HEK293 (cell line): ENCODE results near the gene SH2D2A.

Experiments used
- CTCF ChIA-PET: fragments of 350-600 bp; formaldehyde crosslinking; extraction: SDS; loops from one replicate; lab custom pipeline; 2021; ENCODE audit warnings: antibody characterized with exemption; lab: Yijun Ruan, JAX
- POLR2A ChIA-PET: fragments of 300-600 bp; formaldehyde crosslinking; extraction: SDS; loops from one replicate; lab custom pipeline; 2020; ENCODE audit warnings: antibody characterized with exemption, inconsistent platforms; lab: Yijun Ruan, JAX
- H3K27ac ChIP-seq: fragments of 200-500 bp; sonication (Bioruptor generic); 2 replicates; pipeline ENCODE4 v1.5.1; 2014; ENCODE audit warnings: low read depth, low read length, control low read depth, inconsistent platforms; ENCODE audit errors: extremely low read depth
- H3K36me3 ChIP-seq, 2 experiments: fragments of 200-500 bp in 1 of 2; sonication (Bioruptor generic) in 1 of 2; 1 replicate in 1 of 2; 2 replicates in 1 of 2; pipeline ENCODE4 v1.5.1; 2014 to 2017; ENCODE audit warnings: inconsistent platforms in 2 of 2, low read length in 2 of 2; ENCODE audit not compliant: control insufficient read depth in 2 of 2, insufficient read depth in 1 of 2
- H3K4me1 ChIP-seq: fragments of 200-500 bp; sonication (Bioruptor generic); 2 replicates; pipeline ENCODE4 v1.5.1; 2014; ENCODE audit warnings: mild to moderate bottlenecking, low read length, inconsistent platforms; ENCODE audit not compliant: control insufficient read depth, insufficient read depth
- H3K4me3 ChIP-seq: 2 replicates; pipeline ENCODE4 v1.5.1; 2011; ENCODE audit warnings: low read depth, mild to moderate bottlenecking, control low read depth, low read length, moderate library complexity
- H3K9me3 ChIP-seq: fragments of 200-500 bp; sonication (Bioruptor generic); 2 replicates; pipeline ENCODE4 v1.5.1; 2014; ENCODE audit warnings: low read depth, low read length, inconsistent platforms; ENCODE audit not compliant: control insufficient read depth, insufficient read depth
- EGR2 ChIP-seq: fragments of 450-650 bp; formaldehyde crosslinking; IDR thresholded peaks from 2 replicates; pipeline ENCODE4 v1.5.1; 2016; ENCODE audit warnings: low read depth, missing biosample characterization, missing genetic modification characterization
- SALL2 ChIP-seq: fragments of 450-650 bp; formaldehyde crosslinking; IDR thresholded peaks from 2 replicates; pipeline ENCODE4 v1.5.0; 2017; ENCODE audit warnings: missing biosample characterization, mild to moderate bottlenecking, missing genetic modification characterization, borderline replicate concordance
- ZBTB1 ChIP-seq: fragments of 450-650 bp; formaldehyde crosslinking; IDR thresholded peaks from 2 replicates; pipeline ENCODE4 v1.5.1; 2016; ENCODE audit warnings: missing biosample characterization, missing genetic modification characterization
- ZBTB8A ChIP-seq: fragments of 450-650 bp; formaldehyde crosslinking; IDR thresholded peaks from 2 replicates; pipeline ENCODE4 v1.5.1; 2016; ENCODE audit warnings: missing biosample characterization, missing genetic modification characterization
- ZFHX2 ChIP-seq: fragments of 450-650 bp; formaldehyde crosslinking; conservative IDR thresholded peaks from 2 replicates; pipeline ENCODE4 v1.5.1; 2016; ENCODE audit warnings: missing biosample characterization, missing genetic modification characterization
- ZNF202 ChIP-seq: fragments of 450-650 bp; formaldehyde crosslinking; IDR thresholded peaks from 2 replicates; pipeline ENCODE4 v1.5.1; 2016; ENCODE audit warnings: missing biosample characterization, missing genetic modification characterization, borderline replicate concordance
- ZNF426 ChIP-seq: fragments of 450-650 bp; formaldehyde crosslinking; IDR thresholded peaks from 2 replicates; pipeline ENCODE4 v1.5.1; 2017; ENCODE audit warnings: missing biosample characterization, missing genetic modification characterization, mild to moderate bottlenecking, inconsistent platforms, moderate library complexity
- TF ChIP-seq, protein P1 (sequence below): fragments of 450-650 bp; formaldehyde crosslinking; IDR thresholded peaks from 2 replicates; pipeline ENCODE4 v1.5.1; 2016; ENCODE audit warnings: missing biosample characterization, missing genetic modification characterization
- TF ChIP-seq, protein P2 (sequence below): fragments of 450-650 bp; formaldehyde crosslinking; IDR thresholded peaks from 2 replicates; pipeline ENCODE4 v1.5.1; 2016; ENCODE audit warnings: missing biosample characterization, missing genetic modification characterization
- TF ChIP-seq, protein P3 (sequence below): fragments of 450-650 bp; formaldehyde crosslinking; IDR thresholded peaks from 2 replicates; pipeline ENCODE4 v1.5.1; 2016; ENCODE audit warnings: missing biosample characterization, missing genetic modification characterization
- TF ChIP-seq, protein P4 (sequence below): fragments of 450-650 bp; formaldehyde crosslinking; IDR thresholded peaks from 2 replicates; pipeline ENCODE4 v1.5.1; 2016; ENCODE audit warnings: missing biosample characterization, missing genetic modification characterization, borderline replicate concordance

Gene SH2D2A

DNA sequence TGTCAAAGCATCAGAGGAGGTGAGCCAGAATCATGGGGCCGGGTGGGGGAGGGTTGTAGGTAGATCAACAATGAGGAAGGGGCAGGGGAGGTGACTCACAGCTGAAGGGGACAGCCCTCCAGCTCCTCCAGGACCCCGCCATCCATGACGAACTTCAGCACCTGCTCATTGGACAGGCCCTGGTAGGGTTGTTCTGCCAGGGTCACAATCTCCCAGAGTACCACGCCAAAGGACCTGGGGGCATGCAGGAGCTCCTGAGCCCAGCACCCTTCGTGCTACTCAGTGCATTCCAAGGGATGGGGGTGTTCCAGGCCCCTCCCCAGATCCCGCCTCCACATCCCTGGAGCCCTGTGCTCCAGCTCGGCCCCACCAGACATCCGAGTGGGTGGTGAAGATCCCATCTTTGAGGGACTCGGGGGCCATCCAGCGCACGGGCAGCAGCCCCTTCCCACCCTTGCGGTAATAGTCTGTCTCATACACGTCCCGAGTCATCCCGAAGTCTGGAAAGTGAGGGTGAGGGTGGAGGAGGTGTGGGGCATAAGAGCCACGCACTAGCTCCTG is 24.7 kb upstream of the SH2D2A start:
- ChIA-PET CTCF (interaction anchor here (0.8 to 6.2 kb wide), 10 partner anchors 9 to 152 kb away, joined by 3 to 119 read pairs (median 4); partner anchors contain the start of genes INSRR and NTRK1), POLR2A (interaction anchor here (0.5 kb wide), 1 partner anchor 46 kb away, joined by 8 read pairs; no protein-coding TSS in a partner anchor)
- Histone ChIP-seq H3K36me3 (no peaks in the 10 kb centered on the region), H3K4me1 (no peaks in the 10 kb centered on the region), H3K9me3 (no peaks in the 10 kb centered on the region), H3K4me3 (no peak overlapping the region), H3K27ac (no peak overlapping the region)
- no peak for TF ChIP-seq ZNF202 (tag by site-specific recombination)
- no peak for TF ChIP-seq ZBTB8A (tag by site-specific recombination)
- TF ChIP-seq, protein P1, sequence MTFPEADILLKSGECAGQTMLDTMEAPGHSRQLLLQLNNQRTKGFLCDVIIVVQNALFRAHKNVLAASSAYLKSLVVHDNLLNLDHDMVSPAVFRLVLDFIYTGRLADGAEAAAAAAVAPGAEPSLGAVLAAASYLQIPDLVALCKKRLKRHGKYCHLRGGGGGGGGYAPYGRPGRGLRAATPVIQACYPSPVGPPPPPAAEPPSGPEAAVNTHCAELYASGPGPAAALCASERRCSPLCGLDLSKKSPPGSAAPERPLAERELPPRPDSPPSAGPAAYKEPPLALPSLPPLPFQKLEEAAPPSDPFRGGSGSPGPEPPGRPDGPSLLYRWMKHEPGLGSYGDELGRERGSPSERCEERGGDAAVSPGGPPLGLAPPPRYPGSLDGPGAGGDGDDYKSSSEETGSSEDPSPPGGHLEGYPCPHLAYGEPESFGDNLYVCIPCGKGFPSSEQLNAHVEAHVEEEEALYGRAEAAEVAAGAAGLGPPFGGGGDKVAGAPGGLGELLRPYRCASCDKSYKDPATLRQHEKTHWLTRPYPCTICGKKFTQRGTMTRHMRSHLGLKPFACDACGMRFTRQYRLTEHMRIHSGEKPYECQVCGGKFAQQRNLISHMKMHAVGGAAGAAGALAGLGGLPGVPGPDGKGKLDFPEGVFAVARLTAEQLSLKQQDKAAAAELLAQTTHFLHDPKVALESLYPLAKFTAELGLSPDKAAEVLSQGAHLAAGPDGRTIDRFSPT (tag by site-specific recombination): no peak
- TF ChIP-seq, protein P2, sequence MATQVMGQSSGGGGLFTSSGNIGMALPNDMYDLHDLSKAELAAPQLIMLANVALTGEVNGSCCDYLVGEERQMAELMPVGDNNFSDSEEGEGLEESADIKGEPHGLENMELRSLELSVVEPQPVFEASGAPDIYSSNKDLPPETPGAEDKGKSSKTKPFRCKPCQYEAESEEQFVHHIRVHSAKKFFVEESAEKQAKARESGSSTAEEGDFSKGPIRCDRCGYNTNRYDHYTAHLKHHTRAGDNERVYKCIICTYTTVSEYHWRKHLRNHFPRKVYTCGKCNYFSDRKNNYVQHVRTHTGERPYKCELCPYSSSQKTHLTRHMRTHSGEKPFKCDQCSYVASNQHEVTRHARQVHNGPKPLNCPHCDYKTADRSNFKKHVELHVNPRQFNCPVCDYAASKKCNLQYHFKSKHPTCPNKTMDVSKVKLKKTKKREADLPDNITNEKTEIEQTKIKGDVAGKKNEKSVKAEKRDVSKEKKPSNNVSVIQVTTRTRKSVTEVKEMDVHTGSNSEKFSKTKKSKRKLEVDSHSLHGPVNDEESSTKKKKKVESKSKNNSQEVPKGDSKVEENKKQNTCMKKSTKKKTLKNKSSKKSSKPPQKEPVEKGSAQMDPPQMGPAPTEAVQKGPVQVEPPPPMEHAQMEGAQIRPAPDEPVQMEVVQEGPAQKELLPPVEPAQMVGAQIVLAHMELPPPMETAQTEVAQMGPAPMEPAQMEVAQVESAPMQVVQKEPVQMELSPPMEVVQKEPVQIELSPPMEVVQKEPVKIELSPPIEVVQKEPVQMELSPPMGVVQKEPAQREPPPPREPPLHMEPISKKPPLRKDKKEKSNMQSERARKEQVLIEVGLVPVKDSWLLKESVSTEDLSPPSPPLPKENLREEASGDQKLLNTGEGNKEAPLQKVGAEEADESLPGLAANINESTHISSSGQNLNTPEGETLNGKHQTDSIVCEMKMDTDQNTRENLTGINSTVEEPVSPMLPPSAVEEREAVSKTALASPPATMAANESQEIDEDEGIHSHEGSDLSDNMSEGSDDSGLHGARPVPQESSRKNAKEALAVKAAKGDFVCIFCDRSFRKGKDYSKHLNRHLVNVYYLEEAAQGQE: peak; percentile 85
- no peak for TF ChIP-seq ZNF426 (tag by site-specific recombination)
- TF ChIP-seq ZBTB1 (tag by site-specific recombination): no peak
- TF ChIP-seq EGR2: peak; percentile 24
- TF ChIP-seq SALL2: no peak
- TF ChIP-seq ZFHX2 (tag by site-specific recombination): peak; percentile 36; the same call in 1 of the 2 replicates

DNA sequence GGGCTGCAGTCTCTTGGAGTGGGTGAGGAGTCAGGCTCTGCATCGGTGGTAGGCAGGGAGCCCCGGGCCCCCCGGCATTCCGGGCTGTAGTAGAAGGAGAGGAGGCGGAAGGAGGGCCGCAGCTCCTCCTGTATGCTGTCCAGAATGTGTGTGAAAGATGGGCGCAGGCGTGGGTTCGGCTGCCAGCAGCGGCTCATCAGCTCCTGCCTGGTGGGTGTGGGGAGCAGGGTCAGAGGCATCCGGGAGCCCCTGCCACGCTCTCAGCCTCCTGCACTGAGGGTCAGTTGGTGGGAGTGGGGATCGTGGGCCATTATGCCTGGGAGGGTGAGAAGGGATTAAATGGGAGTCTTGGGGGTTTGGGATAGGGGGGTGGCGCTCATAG is 24.2 kb upstream of the SH2D2A start:
- Histone ChIP-seq H3K4me3 (no peak overlapping the region), H3K27ac (no peak overlapping the region), H3K36me3 (no peaks in the 10 kb centered on the region), H3K4me1 (no peaks in the 10 kb centered on the region), H3K9me3 (no peaks in the 10 kb centered on the region)
- CTCF ChIA-PET: interaction anchor here (0.8 to 6.2 kb wide), 8 partner anchors 8 to 115 kb away, joined by 3 to 119 read pairs (median 4); partner anchors contain the start of genes INSRR and NTRK1
- TF ChIP-seq EGR2: 0 out of 2 replicates have a peak, but pooled peaks have one; percentile 47
- TF ChIP-seq, protein P3, sequence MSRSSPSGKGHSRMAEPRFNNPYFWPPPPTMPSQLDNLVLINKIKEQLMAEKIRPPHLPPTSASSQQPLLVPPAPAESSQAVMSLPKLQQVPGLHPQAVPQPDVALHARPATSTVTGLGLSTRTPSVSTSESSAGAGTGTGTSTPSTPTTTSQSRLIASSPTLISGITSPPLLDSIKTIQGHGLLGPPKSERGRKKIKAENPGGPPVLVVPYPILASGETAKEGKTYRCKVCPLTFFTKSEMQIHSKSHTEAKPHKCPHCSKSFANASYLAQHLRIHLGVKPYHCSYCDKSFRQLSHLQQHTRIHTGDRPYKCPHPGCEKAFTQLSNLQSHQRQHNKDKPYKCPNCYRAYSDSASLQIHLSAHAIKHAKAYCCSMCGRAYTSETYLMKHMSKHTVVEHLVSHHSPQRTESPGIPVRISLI: no peak
- TF ChIP-seq, protein P4, sequence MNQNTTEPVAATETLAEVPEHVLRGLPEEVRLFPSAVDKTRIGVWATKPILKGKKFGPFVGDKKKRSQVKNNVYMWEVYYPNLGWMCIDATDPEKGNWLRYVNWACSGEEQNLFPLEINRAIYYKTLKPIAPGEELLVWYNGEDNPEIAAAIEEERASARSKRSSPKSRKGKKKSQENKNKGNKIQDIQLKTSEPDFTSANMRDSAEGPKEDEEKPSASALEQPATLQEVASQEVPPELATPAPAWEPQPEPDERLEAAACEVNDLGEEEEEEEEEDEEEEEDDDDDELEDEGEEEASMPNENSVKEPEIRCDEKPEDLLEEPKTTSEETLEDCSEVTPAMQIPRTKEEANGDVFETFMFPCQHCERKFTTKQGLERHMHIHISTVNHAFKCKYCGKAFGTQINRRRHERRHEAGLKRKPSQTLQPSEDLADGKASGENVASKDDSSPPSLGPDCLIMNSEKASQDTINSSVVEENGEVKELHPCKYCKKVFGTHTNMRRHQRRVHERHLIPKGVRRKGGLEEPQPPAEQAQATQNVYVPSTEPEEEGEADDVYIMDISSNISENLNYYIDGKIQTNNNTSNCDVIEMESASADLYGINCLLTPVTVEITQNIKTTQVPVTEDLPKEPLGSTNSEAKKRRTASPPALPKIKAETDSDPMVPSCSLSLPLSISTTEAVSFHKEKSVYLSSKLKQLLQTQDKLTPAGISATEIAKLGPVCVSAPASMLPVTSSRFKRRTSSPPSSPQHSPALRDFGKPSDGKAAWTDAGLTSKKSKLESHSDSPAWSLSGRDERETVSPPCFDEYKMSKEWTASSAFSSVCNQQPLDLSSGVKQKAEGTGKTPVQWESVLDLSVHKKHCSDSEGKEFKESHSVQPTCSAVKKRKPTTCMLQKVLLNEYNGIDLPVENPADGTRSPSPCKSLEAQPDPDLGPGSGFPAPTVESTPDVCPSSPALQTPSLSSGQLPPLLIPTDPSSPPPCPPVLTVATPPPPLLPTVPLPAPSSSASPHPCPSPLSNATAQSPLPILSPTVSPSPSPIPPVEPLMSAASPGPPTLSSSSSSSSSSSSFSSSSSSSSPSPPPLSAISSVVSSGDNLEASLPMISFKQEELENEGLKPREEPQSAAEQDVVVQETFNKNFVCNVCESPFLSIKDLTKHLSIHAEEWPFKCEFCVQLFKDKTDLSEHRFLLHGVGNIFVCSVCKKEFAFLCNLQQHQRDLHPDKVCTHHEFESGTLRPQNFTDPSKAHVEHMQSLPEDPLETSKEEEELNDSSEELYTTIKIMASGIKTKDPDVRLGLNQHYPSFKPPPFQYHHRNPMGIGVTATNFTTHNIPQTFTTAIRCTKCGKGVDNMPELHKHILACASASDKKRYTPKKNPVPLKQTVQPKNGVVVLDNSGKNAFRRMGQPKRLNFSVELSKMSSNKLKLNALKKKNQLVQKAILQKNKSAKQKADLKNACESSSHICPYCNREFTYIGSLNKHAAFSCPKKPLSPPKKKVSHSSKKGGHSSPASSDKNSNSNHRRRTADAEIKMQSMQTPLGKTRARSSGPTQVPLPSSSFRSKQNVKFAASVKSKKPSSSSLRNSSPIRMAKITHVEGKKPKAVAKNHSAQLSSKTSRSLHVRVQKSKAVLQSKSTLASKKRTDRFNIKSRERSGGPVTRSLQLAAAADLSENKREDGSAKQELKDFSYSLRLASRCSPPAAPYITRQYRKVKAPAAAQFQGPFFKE (tag by site-specific recombination): no peak
- POLR2A ChIA-PET: no interaction called here
